Body of pancreas (tissue), 4 donors: ENCODE data around the gene PAGE4.

Experiments
- CTCF ChIP-seq, 7 experiments: fragments of 450-650 bp in 4 of 7; fragments of 200-600 bp in 3 of 7; sonication (generic) in 3 of 7; IDR thresholded peaks; one replicate each; pipeline ENCODE4 v1.5.1; 2016 to 2019; ENCODE audit warnings: antibody characterized with exemption in 7 of 7
- POLR2A ChIP-seq, 3 donors: fragments of 450-650 bp; IDR thresholded peaks; one replicate each; pipeline ENCODE4 v1.6.1; 2016; ENCODE audit warnings: antibody characterized with exemption in 3 of 3, mild to moderate bottlenecking in 2 of 3

- TF ChIP-seq CTCF (IDR thresholded peaks at IDR 0.05) (no peak), POLR2A (IDR thresholded peaks at IDR 0.05) (no peak)
Measured at GRCh38 chrX:49879656-49880277, 50.7 kb downstream of the PAGE4 start.
